HG02981 (cell line): ENCODE data around the gene SMC4.

Source experiments
- ATAC-seq: cut with Tn5 transposase; IDR thresholded peaks from one replicate; pipeline ENCODE4 v1.9.1; 2021; ENCODE audit warnings: mild to moderate bottlenecking, moderate library complexity; ENCODE audit not compliant: unreplicated experiment

SMC4 gene

DNA sequence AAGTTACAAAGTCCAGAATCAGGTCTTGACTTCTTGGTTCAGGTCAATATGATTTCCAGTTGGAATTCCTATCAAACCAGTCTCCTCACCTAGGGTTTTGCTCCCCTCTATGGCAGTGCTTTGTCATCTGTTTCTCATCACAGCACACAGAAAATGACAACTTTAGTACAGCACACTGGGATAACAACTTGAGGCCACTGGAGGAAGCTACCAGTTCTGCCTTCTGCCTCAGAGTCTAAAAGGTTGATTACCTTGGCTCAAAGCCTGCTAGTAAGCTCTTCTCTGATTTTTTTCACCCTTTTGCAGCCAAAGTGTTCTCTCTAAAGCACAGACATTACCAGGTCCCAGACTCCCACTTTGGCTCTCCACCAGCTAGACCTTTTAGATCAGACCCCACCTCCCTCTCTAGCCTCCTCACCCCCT is 75.0 kb downstream of the SMC4 start:
- ATAC-seq: no peak

DNA sequence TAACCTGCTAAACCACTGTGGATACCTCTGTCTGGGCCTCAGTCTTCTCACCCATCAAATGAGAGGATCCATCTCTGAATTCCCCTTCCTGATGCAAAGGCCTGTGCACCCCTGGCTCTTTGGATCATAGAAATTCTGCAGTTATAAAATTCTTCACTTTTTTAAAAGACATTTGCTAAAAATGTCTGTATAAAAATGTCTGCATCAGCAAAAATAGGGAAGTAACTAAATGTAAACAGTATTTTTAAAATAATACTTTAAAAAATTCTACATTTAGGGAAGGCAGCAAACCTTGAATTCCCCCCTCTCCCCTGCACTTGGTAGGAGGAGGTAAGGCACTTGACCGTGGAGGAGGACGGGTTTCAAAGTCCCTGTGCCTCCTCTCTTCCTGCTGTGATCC is 75.7 kb downstream of the SMC4 start:
- no peak for ATAC-seq

GRCh38 chr3:160475884-160476283 is 76.4 kb downstream of the SMC4 start:
- no peak for ATAC-seq

- no peak for ATAC-seq
Observed at GRCh38 chr3:160477750-160478149, 78.3 kb downstream of the SMC4 start.

- no peak for ATAC-seq
Observed at GRCh38 chr3:160478338-160478737, 78.9 kb downstream of the SMC4 start.

DNA sequence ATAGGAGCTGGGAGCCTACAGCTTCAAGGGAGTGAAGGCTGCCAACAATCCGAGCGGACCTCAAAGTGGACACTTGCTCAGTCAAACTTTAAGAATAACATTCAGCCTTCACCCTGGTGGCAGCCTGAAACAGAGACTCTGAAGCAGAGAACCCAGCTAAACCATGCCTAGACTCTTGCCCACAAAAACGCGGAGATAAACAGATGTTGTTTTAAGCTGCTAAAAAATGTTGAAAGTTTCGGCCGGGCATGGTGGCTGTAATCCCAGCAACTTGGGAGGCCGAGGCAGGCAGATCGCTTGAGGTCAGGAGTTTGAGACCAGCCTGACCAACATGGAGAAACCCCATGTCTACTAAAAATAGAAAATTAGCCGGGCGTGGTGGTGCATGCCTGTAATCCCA is 79.9 kb downstream of the SMC4 start:
- no peak for ATAC-seq

DNA sequence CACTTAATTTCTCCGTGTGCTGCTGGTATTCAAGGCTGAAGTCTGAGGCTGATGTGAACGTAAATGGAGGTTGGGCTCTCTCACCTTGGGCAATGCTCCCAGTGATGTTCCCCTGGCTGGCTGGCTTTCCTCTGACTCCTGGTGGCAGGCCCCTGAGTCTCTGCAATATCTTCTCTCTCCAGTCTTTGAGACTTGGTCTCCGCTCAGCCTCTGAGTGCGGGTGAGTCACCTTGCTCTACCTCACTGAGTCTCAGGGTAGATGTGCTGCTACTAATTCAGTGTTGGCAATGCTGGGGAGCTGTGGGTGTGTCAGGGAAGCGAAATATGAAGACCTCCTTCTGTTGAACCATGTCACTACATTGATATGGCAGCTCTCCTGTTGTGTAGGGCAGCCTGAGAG is 81.5 kb downstream of the SMC4 start:
- no peak for ATAC-seq

DNA sequence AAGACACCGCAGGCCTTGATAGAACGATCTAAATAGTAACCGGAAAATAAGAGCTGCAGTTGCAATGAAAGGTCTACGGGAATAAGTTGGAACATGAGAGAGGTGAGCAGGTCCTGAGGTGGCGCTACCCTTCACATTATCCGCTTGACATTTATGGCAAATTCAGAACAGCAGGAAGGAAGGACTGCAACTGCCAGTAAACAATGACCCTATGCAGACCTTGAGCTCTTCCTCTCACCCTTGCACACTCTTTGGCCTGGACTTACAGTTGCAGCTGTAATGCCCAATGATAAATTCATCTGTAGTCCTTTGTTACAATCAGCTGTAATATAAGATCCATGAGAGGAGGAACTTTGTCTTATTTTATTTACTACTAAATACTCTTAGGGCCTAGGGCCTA is 82.4 kb downstream of the SMC4 start:
- no peak for ATAC-seq

- ATAC-seq: no peak
Observed at GRCh38 chr3:160482796-160483195, 83.3 kb downstream of the SMC4 start.
